Stomach (tissue), 19 donors: ENCODE data around the gene STK35. TPM values are rescaled to one million over a fixed set of nuclear protein-coding genes. Genes with fewer than 3 reads are reported as not detected.

Experiments
- DNase-seq, 2 donors: peaks; one replicate each; pipeline versions ENCODE4 v3.0.0 to v3.0.0-alpha.2; 2013 to 2019
- H3K27ac ChIP-seq, 5 donors: fragments of 200-600 bp in 4 of 5; sonication (generic) in 4 of 5; one replicate each; pipeline ENCODE4 v1.5.1; 2013 to 2019; ENCODE audit warnings: mild to moderate bottlenecking in 1 of 5, moderate library complexity in 1 of 5
- H3K27me3 ChIP-seq, 3 donors: fragments of 200-600 bp; sonication (generic); one replicate each; pipeline ENCODE4 v1.5.1; 2017 to 2019; ENCODE audit warnings: mixed run types in 1 of 3
- H3K36me3 ChIP-seq, 4 donors: fragments of 200-600 bp; sonication (generic); 1 replicate in 3 of 4; 2 replicates in 1 of 4; pipeline ENCODE4 v1.5.1; 2016 to 2019
- H3K4me1 ChIP-seq, 4 donors: fragments of 200-600 bp; sonication (generic); one replicate each; pipeline ENCODE4 v1.5.1; 2016 to 2019
- H3K4me3 ChIP-seq, 4 donors: fragments of 200-600 bp; sonication (generic) in 3 of 4; one replicate each; pipeline ENCODE4 v1.5.1; 2016 to 2019; ENCODE audit warnings: mild to moderate bottlenecking in 1 of 4
- H3K9me3 ChIP-seq, 4 donors: fragments of 200-600 bp; sonication (generic); one replicate each; pipeline ENCODE4 v1.5.1; 2016 to 2019
- EP300 ChIP-seq: sonication (generic); formaldehyde crosslinking; IDR thresholded peaks from one replicate; pipeline ENCODE4 v1.6.1; 2017; ENCODE audit warnings: antibody characterized with exemption
- POLR2A ChIP-seq, 4 donors: fragments of 450-650 bp; IDR thresholded peaks; one replicate each; pipeline ENCODE4 v1.6.1; 2016; ENCODE audit warnings: antibody characterized with exemption in 4 of 4, control low read depth in 2 of 4, mild to moderate bottlenecking in 1 of 4, moderate library complexity in 1 of 4
- POLR2AphosphoS5 ChIP-seq, 3 donors: sonication (generic); formaldehyde crosslinking; IDR thresholded peaks; one replicate each; pipeline ENCODE4 v1.6.1; 2016; ENCODE audit warnings: antibody characterized with exemption in 3 of 3
- WGBS, 5 donors: extraction: QIAGEN DNeasy Blood & Tissue Kit in 3 of 5; methylation state at CpG; one replicate each; pipeline versions ENCODE4 v1.1.5 to v1.1.7; 2013 to 2018; 5-methylcytosine and 5-hydroxymethylcytosine counted together
- intact Hi-C: fragments of 100-400 bp; cut with DNase I; formaldehyde crosslinking; loops from one replicate; pipeline ENCODE4 v1.15.1; 2023; ENCODE audit warnings: low total_unique reads
- long read RNA-seq, 10 donors: transcript quantifications; one replicate each; lab custom pipeline, GENCODE V29; 2026
- polyA plus RNA-seq, 3 donors: library from polyadenylated mRNA; stranded (reverse); fragments of 200-250 nt; gene quantifications; one replicate each; pipeline ENCODE4 v1.2.3, GENCODE V29; 2013
- total RNA-seq, 5 donors: library from RNA; depleted of rRNA; stranded (reverse); fragments of >200 nt; gene quantifications; one replicate each; pipeline versions ENCODE4 v1.1.0 to v1.2.3, GENCODE V29; 2014 to 2016
- TF ChIP-seq, protein P1 (sequence below), 7 experiments: fragments of 450-650 bp in 4 of 7; fragments of 200-600 bp in 3 of 7; sonication (generic) in 3 of 7; IDR thresholded peaks; one replicate each; pipeline ENCODE4 v1.5.1; 2016 to 2019; ENCODE audit warnings: antibody characterized with exemption in 7 of 7, control low read depth in 2 of 7, mild to moderate bottlenecking in 1 of 7
- donor health status: healthy with polysubstance abuse.
- donor health status: Bipolar disorder and iron deficiency.
- donor health status: healthy.

STK35 gene
- total RNA-seq (10 to 100 TPM in 3 of 5 donors, 1 to 10 TPM in 2; 8.8 to 26.1 (median 20.2) TPM), polyA plus RNA-seq (1 to 10 TPM; 4.2 to 6.4 (median 5.5) TPM)
- long read RNA-seq, donor 1, result 0 reads
- long read RNA-seq, donor 2, result 0 reads
- long read RNA-seq, donor 3, result 0 reads
- long read RNA-seq, donor 4, result 0 reads
- long read RNA-seq, donor 5, result 0 reads
- long read RNA-seq, donor 6, partial matches to known transcripts, result 6 of 6 reads
- long read RNA-seq, donor 6, other reads (novel, unspliced or antisense), result 0 of 6 reads
- long read RNA-seq, donor 7, result 0 reads
- long read RNA-seq, donor 8, partial matches to known transcripts, result 5 of 5 reads
- long read RNA-seq, donor 8, other reads (novel, unspliced or antisense), result 0 of 5 reads
- long read RNA-seq, donor 9, result 0 reads
- long read RNA-seq, donor 10, result 0 reads

DNA sequence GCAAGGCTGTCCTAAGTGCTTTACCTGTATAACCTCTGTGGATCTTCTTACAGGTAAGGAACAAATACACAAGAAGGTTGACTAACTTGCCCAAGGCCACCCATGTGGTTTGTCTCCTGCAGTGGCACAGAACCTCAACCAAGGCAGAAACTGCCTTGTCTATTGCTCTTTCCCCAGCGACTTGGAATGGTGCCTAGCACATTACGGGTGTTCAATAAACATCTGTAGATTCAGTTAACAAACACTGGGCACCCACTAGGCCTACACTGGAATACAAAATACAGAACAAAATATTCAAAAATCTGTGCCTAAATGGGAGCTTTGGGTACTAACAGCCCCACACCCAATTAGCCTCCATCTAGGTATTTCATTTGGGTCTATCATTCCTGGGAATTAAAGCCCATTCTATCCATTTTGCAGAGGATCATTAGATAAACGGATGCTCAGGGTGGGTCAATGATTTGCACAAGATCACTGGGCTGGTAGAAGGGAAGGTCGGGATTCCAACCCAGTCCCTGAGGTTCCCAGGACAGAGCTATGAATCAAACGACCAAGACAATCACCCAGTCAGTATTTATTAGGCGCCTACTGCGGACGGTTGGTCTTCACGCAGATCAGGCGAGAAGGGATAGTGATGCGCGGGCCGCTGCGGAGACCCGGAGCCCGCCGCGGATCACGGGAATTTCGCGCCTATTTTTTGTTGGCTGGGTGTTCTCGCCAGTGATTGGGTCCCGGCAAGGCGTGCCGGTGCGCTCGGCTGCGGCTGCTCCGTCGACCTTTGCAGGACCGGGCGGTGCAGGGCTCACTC lies at the start of gene STK35:
Gene STK35, plus strand, starts transcription at position 771 of the 808 bp plus-strand sequence. CDS start 55 bp downstream, outside the sequence.
- Histone ChIP-seq H3K4me3 (peak within 1 kb of the TSS; percentile 93 to 96 (median 95)), H3K9me3 (no peaks in the 10 kb centered on the region), H3K36me3 (no peaks in the 10 kb centered on the region), H3K27ac (peak within 1 kb of the TSS; percentile 97 to 99 (median 99)), H3K27me3 (peaks cover 0 to 3% (median 0%) of the 10 kb centered on the region in 3 donors), H3K4me1 (peaks cover 21 to 39% (median 37%) of the 10 kb centered on the region in 4 donors)
- TF ChIP-seq POLR2A (IDR thresholded peaks at IDR 0.05) (no peak), EP300 (no peak), POLR2AphosphoS5 (IDR thresholded peaks at IDR 0.05) (no peak)
- TF ChIP-seq, protein P1, sequence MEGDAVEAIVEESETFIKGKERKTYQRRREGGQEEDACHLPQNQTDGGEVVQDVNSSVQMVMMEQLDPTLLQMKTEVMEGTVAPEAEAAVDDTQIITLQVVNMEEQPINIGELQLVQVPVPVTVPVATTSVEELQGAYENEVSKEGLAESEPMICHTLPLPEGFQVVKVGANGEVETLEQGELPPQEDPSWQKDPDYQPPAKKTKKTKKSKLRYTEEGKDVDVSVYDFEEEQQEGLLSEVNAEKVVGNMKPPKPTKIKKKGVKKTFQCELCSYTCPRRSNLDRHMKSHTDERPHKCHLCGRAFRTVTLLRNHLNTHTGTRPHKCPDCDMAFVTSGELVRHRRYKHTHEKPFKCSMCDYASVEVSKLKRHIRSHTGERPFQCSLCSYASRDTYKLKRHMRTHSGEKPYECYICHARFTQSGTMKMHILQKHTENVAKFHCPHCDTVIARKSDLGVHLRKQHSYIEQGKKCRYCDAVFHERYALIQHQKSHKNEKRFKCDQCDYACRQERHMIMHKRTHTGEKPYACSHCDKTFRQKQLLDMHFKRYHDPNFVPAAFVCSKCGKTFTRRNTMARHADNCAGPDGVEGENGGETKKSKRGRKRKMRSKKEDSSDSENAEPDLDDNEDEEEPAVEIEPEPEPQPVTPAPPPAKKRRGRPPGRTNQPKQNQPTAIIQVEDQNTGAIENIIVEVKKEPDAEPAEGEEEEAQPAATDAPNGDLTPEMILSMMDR (IDR thresholded peaks at IDR 0.05), result no peak
- intact Hi-C loops, result no loop called here
- WGBS, 5 donors, result 1 to 2% (median 1%) methylated on average over 9 to 32 of the region's 32 CpGs
- no peak for DNase-seq

DNA sequence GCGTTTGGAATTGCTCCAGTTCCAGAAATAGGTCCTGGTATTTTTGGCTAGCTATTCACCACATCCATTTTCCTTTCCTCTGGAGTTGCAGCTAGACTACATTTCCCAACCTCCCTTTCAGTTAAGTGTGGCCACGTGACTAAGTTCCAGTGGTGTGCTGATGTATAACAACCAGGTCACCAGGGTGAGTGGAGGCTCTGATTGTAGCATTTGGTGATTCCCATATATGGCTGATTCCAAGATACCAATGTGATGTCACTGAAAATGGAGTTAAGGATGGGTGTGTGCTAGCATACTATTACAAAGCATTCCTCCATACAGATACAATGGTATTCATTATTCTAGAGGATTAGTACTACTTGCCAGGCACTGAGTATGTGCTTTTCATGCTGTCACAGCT lies 49.7 kb upstream of the STK35 start:
- TF ChIP-seq, protein P1 (IDR thresholded peaks at IDR 0.05), result no peak
- no peak overlapping the region for H3K4me3 ChIP-seq
- H3K27me3 ChIP-seq, result peaks cover 0 to 53% (median 0%) of the 10 kb centered on the region in 3 donors
- H3K9me3 ChIP-seq, result peaks cover 0 to 16% (median 15%) of the 10 kb centered on the region in 4 donors
- WGBS, 5 donors, result 26 to 65% (median 39%) methylated on average over 2 of the region's 2 CpGs
- intact Hi-C loops, result no loop called here
- DNase-seq, result no peak
- H3K27ac ChIP-seq, result no peak overlapping the region
- no peaks in the 10 kb centered on the region for H3K4me1 ChIP-seq
- no peaks in the 10 kb centered on the region for H3K36me3 ChIP-seq

GRCh38 chr20:2052741-2053140 lies 48.9 kb upstream of the STK35 start:
- intact Hi-C loops, result no loop called here

GRCh38 chr20:2053615-2054014 lies 48.0 kb upstream of the STK35 start:
- Histone ChIP-seq H3K9me3 (peaks cover 3 to 24% (median 21%) of the 10 kb centered on the region in 4 donors), H3K4me1 (no peaks in the 10 kb centered on the region), H3K27ac (no peak overlapping the region), H3K4me3 (no peak overlapping the region), H3K27me3 (peaks cover 0 to 53% (median 0%) of the 10 kb centered on the region in 3 donors), H3K36me3 (no peaks in the 10 kb centered on the region)
- DNase-seq, result no peak
- intact Hi-C loops, result no loop called here
- TF ChIP-seq, protein P1 (IDR thresholded peaks at IDR 0.05), result no peak
- TF ChIP-seq POLR2A (IDR thresholded peaks at IDR 0.05), result no peak
- no peak for TF ChIP-seq POLR2AphosphoS5 (IDR thresholded peaks at IDR 0.05)
- TF ChIP-seq EP300, result no peak

More at GRCh38 chr20:2052741-2053140, 48.9 kb upstream of the STK35 start:
- Histone ChIP-seq H3K4me3 (no peak overlapping the region), H3K9me3 (peaks cover under 1 to 18% (median 16%) of the 10 kb centered on the region in 4 donors), H3K36me3 (no peaks in the 10 kb centered on the region), H3K27me3 (peaks cover 0 to 53% (median 0%) of the 10 kb centered on the region in 3 donors), H3K27ac (no peak overlapping the region), H3K4me1 (no peaks in the 10 kb centered on the region)
- TF ChIP-seq POLR2A (IDR thresholded peaks at IDR 0.05) (no peak), EP300 (no peak), POLR2AphosphoS5 (IDR thresholded peaks at IDR 0.05) (no peak)
- TF ChIP-seq, protein P1 (IDR thresholded peaks at IDR 0.05), result no peak
- no peak for DNase-seq
- 45 to 69% (median 58%) methylated on average over 1 of the region's 1 CpG for WGBS, 5 donors
